IPS-11a (cell line): ENCODE measurements around the gene SCFD2.

ENCODE experiments used
- H3K4me3 ChIP-seq: one replicate; pipeline ENCODE4 v1.5.1; 2013; ENCODE audit warnings: low read depth, low read length, control low read depth

The SCFD2 gene

GRCh38 chr4:52966781-52967180 lies 399.1 kb downstream of the SCFD2 start:
- H3K4me3 ChIP-seq, result no peak overlapping the region

DNA sequence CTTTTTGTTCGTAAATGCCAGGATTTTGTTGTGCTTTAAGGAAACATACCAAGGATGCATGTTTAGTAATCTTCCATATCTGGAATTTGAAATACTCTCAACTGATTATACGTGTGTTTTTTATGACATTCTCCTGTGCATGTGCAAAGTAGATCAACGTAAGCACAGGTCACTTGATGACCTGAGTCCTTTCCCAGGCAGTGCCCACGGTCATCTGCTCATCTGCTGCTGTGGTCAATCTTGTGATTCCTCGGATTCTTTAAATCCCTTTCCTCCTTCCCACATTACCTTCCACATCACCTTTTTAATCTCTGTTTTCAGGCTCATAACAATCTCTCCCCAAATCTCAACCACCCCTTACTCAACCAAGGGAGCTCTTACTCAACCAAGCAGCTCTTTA lies 399.7 kb downstream of the SCFD2 start:
- H3K4me3 ChIP-seq, result no peak overlapping the region

- no peak overlapping the region for H3K4me3 ChIP-seq
These were observed 401.2 kb downstream of the SCFD2 start for GRCh38 chr4:52964561-52965101.

DNA sequence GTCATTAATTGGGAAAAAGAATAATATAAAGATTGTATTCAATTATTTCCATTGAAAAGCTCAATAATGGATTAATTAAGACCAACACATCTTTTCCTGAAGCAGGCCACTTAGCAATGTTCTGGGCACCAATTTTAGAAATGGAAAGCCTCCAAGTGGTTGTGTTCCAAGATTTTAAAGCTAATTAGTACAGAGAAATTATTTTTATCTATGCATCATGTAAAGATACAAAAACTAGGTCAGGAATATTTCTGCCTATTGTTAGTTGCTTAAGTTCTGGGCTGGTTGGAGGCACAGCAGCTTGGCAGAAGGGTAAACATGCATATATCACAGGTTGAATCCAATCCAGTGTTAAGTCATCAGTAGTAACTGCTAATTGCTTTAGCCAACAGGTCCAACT lies 401.9 kb downstream of the SCFD2 start:
- no peak overlapping the region for H3K4me3 ChIP-seq

DNA sequence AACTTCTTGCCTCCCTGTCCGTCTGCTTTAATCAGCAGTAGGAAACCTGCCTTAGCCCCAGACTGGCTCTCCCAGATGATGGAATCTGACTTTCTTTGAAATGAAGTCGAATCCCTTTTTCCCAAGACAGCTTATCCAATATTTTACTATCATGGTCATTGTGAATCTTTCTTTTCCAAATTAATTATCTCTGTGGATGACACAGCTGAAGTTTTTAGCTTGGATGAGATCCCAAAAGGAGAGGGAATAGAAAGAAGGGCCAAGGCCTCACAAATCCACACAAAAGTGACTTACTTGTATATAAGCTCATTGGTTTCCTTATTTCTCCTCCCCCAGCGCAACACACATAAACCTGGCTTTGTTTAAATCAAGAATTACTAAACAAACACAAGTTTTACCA lies 403.1 kb downstream of the SCFD2 start:
- no peak overlapping the region for H3K4me3 ChIP-seq

GRCh38 chr4:52961666-52962412 lies 404.0 kb downstream of the SCFD2 start:
- no peak overlapping the region for H3K4me3 ChIP-seq

GRCh38 chr4:52959541-52959940 lies 406.3 kb downstream of the SCFD2 start:
- no peak overlapping the region for H3K4me3 ChIP-seq

DNA sequence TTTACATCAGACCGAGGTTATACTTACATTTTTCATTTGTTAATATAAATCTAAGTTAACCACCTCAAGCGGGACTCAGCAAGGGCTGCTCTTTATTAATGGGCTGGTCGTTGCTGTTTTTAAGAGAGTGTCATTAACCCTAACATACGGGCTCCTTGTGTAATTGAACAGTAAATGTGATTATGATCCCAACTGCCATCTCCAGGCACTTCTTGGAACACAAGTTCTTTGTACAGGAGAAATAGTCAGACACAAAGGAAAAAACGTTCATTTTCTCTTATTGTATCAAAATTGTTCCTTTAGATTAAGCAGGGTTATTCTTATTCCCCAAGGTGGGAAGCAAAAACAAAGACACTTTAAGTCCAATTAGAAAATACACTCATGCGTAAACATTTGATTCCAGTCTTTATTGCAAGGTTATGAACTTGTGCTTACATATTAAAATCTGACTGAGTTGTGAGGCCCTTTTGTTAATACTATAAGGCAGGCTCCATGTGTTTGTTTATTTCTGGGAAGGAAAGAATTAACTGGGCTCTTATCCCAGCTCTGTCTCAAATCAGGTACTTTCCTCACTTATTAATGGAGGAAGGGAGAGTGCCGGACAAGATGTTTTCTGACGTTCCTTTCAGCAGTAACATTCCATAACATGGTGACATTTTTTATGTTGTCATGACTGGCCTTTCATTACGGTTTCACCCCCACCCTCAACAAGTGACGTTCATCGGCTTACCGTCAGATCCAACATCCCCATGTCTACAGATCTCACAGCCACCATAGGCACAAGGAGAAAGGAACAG lies 407.8 kb downstream of the SCFD2 start:
- no peak overlapping the region for H3K4me3 ChIP-seq

DNA sequence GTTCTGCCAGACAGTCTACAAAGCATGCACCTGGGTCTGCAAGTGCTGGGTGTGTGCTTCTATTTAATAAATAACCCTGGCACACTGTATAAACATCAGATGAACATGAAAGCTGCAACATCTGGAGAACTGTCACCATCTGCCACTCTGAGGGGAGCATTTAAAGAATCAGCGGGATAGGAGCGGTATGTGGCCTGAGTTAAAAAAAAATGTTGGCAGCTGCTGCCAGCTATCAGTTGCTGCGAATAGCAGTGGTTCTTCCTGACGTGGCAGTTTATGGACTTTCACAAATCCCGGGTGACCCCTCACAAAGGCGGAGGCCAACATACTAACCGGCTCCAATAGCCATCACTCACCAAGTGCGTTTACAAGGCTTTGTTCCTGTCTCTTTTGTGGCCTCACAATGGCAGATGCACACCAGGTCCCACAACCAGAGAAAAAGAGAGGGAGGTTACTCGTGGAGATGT lies 408.6 kb downstream of the SCFD2 start:
- H3K4me3 ChIP-seq, result no peak overlapping the region

DNA sequence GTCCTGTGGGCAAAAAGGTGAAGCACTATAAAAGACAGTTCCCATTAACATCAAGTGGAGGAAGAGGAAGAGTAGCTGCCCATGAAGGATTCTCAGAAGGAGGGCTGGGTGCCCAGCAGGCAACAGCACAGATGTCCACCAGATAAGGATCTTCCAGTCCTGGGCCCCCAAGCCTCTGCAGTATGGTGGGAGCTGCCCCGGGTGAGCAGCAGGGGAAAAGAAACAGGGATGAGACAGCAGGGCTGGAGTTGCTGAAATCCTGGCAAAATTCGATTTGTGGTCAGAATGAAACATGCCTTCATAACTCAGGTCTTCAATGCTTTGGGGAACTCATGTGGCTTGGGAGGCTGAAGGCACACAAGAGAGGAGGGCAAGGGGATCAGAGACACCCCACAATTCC lies 409.2 kb downstream of the SCFD2 start:
- H3K4me3 ChIP-seq, result no peak overlapping the region

- no peak overlapping the region for H3K4me3 ChIP-seq
These were observed 411.2 kb downstream of the SCFD2 start for GRCh38 chr4:52954560-52955170.

DNA sequence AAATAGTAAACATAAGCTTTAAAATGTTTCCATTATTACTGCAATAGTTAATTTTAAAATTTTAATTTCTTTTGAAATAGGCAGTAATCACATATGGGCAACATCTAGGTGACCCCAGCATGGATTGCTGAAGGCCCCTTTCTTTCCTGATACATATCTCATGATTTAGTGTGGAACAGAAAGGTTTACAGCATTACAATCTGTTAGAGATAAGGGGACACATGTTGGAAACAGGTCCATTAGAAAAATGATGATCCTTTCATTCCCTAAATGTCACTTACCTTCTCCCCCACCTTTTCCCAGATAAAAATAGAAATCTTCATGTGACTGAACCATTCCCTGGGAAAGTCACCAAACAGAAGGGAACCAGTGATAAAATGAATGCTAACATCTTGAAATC lies 413.3 kb downstream of the SCFD2 start:
- no peak overlapping the region for H3K4me3 ChIP-seq

- no peak overlapping the region for H3K4me3 ChIP-seq
These were observed 414.8 kb downstream of the SCFD2 start for GRCh38 chr4:52951016-52951415.

GRCh38 chr4:52950226-52950625 lies 415.6 kb downstream of the SCFD2 start:
- H3K4me3 ChIP-seq, result no peak overlapping the region

DNA sequence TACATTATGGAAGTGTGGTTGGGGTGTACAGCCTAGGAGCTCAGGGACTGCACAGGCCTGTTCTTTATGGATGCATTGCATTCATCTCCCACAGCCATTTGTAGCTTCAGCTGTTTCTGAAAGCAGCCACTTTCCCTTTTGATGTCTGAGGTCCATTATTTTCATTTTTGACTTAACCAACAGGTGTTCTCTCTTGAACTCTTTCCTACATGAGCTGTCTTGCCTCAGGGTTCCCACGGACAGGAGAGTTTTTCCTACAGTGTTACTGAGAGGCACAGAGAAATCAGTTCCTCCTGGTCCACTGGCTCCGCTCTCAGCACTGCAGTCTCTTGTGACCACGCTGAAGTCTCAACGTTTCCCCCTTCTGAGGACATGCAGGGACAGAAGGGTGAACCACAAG lies 416.5 kb downstream of the SCFD2 start:
- no peak overlapping the region for H3K4me3 ChIP-seq

GRCh38 chr4:52948057-52948423 lies 417.8 kb downstream of the SCFD2 start:
- no peak overlapping the region for H3K4me3 ChIP-seq

GRCh38 chr4:52947401-52948056 lies 418.3 kb downstream of the SCFD2 start:
- H3K4me3 ChIP-seq, result no peak overlapping the region

DNA sequence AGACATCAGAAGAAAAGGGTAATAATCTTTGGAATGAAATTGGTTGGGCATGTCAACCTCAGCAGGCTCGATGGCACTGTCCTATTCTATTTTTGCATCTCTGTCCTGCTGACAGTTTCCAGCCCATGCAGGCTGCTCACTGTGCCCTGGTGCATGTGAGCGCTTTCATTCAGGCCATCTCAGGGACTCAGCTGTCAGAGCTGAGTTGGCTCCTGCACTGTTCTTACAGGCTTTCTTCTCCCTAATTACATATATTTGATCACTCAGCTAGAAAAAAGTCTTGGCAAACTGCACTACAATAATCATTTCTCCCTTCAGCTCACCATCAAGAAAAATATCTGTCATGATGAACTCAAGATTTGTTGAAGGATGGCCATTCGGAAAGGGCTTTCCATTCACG lies 419.0 kb downstream of the SCFD2 start:
- no peak overlapping the region for H3K4me3 ChIP-seq

GRCh38 chr4:52945982-52946381 lies 419.9 kb downstream of the SCFD2 start:
- H3K4me3 ChIP-seq, result no peak overlapping the region

GRCh38 chr4:52945326-52945898 lies 420.4 kb downstream of the SCFD2 start:
- H3K4me3 ChIP-seq, result no peak overlapping the region

GRCh38 chr4:52943677-52944076 lies 422.2 kb downstream of the SCFD2 start:
- H3K4me3 ChIP-seq, result no peak overlapping the region
